ENCODE results near the gene ITFG2.

- TF ChIP-seq, protein P1, sequence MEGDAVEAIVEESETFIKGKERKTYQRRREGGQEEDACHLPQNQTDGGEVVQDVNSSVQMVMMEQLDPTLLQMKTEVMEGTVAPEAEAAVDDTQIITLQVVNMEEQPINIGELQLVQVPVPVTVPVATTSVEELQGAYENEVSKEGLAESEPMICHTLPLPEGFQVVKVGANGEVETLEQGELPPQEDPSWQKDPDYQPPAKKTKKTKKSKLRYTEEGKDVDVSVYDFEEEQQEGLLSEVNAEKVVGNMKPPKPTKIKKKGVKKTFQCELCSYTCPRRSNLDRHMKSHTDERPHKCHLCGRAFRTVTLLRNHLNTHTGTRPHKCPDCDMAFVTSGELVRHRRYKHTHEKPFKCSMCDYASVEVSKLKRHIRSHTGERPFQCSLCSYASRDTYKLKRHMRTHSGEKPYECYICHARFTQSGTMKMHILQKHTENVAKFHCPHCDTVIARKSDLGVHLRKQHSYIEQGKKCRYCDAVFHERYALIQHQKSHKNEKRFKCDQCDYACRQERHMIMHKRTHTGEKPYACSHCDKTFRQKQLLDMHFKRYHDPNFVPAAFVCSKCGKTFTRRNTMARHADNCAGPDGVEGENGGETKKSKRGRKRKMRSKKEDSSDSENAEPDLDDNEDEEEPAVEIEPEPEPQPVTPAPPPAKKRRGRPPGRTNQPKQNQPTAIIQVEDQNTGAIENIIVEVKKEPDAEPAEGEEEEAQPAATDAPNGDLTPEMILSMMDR (conservative IDR thresholded peaks at IDR 0.05; ENCODE audit: low read depth, low read length): no peak
- TF ChIP-seq EZH2 (IDR thresholded peaks at IDR 0.05; ENCODE audit: borderline replicate concordance, low read depth, low read length, poor library complexity, severe bottlenecking): no peak
Observed at GRCh38 chr12:2835691-2836403, 23.4 kb downstream of the ITFG2 start.
